Naive thymus-derived CD8-positive, alpha-beta T cell (primary cell): ENCODE data around the gene CSKMT. TPM values are rescaled to one million over a fixed set of nuclear protein-coding genes. Genes with fewer than 3 reads are reported as not detected.
"Not testable (repeated sequence)": the region's sequence is repeated elsewhere in the genome, so short reads cannot be mapped to it uniquely, and the experiment has no call there.

Experiments
- ATAC-seq, 2 donors: fragments of 150-1000 bp; cut with Tn5 transposase in 1 of 2; sonication (Bioruptor Pico), chemical (Tn5 transposase) in 1 of 2; 1 replicate in 1 of 2; 2 replicates in 1 of 2; pipeline ENCODE4 v1.10.0; 2021; ENCODE audit warnings: mild to moderate bottlenecking in 2 of 2, moderate library complexity in 2 of 2
- POLR2A ChIA-PET: fragments of 350-600 bp; sonication (Branson Sonifier 250); formaldehyde crosslinking; loops from one replicate; lab custom pipeline; 2021; ENCODE audit warnings: antibody characterized with exemption; lab: Charles Lee
- DNase-seq, 10 donors: peaks; one replicate each; pipeline versions ENCODE4 v3.0.0 to v3.0.0-alpha.2; 2020 to 2022
- H3K27ac Mint-ChIP-seq, 10 donors: one replicate each; pipeline ENCODE4 v1.8.0; 2020 to 2022; ENCODE audit warnings: mild to moderate bottlenecking in 10 of 10, mixed read lengths in 10 of 10, moderate library complexity in 4 of 10, inconsistent platforms in 1 of 10
- H3K27me3 Mint-ChIP-seq, 5 donors: one replicate each; pipeline ENCODE4 v1.8.0; 2021 to 2022; ENCODE audit warnings: mixed read lengths in 5 of 5
- H3K36me3 Mint-ChIP-seq, 3 donors: one replicate each; pipeline ENCODE4 v1.8.0; 2020 to 2022; ENCODE audit warnings: mixed read lengths in 3 of 3, mild to moderate bottlenecking in 2 of 3, inconsistent platforms in 1 of 3
- H3K4me1 Mint-ChIP-seq, 4 donors: one replicate each; pipeline ENCODE4 v1.8.0; 2021 to 2022; ENCODE audit warnings: mixed read lengths in 4 of 4
- H3K4me3 Mint-ChIP-seq, 10 donors: one replicate each; pipeline ENCODE4 v1.8.0; 2020 to 2022; ENCODE audit warnings: mild to moderate bottlenecking in 10 of 10, mixed read lengths in 10 of 10, moderate library complexity in 6 of 10, inconsistent platforms in 1 of 10
- H3K9me3 Mint-ChIP-seq, 9 donors: one replicate each; pipeline ENCODE4 v1.8.0; 2020 to 2022; ENCODE audit warnings: mixed read lengths in 9 of 9, mild to moderate bottlenecking in 3 of 9, inconsistent platforms in 1 of 9, moderate library complexity in 1 of 9
- polyA plus RNA-seq, 3 donors: library from polyadenylated mRNA; unstranded; fragments of 300-500 nt; fragmentation: Illumina TruSeq; gene quantifications; one replicate each; pipeline ENCODE4 v1.2.3, GENCODE V29; 2021
- total RNA-seq, 8 experiments: library from RNA in 2 of 8; stranded (reverse) in 2 of 8; gene quantifications; one replicate each; pipeline ENCODE4 v1.2.3 and lab custom pipeline; 2021 to 2026

The CSKMT gene
- total and polyA plus RNA-seq, 5 experiments from 2014 or later, result 1.8 to 45.0 (median 3.7) TPM

DNA sequence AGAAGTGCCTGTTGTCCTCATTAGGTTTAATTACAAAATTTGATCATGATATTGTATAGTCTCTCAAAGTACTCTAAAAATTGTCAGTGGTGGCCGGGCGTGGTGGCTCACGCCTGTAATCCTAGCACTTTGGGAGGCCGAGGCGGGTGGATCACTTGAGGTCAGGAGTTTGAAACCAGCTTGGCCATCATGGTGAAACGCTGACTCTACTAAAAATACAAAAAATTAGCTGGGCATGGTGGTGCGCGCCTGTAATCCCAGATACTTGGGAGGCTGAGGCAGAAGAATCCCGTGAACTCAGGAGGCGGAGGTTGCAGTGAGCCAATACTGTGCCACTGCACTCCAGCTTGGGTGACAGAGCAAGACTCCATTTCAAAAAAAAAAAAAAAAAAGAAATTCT is 10.3 kb downstream of the CSKMT start:
- H3K4me1 Mint-ChIP-seq, result peaks cover 26 to 70% (median 59%) of the 10 kb centered on the region in 4 donors
- POLR2A ChIA-PET, result interaction anchor here (0.6 to 14.7 kb wide), 4 partner anchors 9 to 175 kb away, joined by 3 to 541 read pairs (median 155); partner anchors contain the start of genes C11orf98, CSKMT, GANAB and INTS5
- H3K27me3 Mint-ChIP-seq, H3K4me3 Mint-ChIP-seq, ATAC-seq, H3K9me3 Mint-ChIP-seq, DNase-seq, H3K27ac Mint-ChIP-seq: not testable (repeated sequence)
- peaks cover 0 to 39% (median 4%) of the 10 kb centered on the region in 3 donors for H3K36me3 Mint-ChIP-seq

DNA sequence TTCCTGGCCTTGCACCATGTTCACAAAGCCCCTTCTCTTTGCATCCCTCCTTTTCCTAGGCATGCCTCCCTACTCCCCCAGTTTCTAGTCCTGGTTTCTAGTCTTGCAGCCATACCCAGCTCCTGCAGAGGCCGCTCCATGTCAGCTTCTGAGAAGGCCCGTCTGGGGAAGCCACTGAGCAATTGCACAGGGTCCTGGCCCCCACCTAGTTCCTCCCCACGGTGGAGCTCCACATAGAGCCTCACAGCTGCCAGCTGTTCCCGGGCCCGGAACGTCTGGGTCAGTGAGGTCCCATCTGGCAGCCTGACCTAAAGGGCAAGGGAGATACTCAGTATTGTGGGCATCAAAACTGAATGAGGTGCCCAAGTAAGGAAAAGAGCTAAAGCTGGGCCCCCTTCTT is 11.6 kb downstream of the CSKMT start:
- H3K27ac Mint-ChIP-seq, result peak overlapping the region in 9 of 10 donors; percentile 67 to 98 (median 88)
- no peaks in the 10 kb centered on the region for H3K9me3 Mint-ChIP-seq

DNA sequence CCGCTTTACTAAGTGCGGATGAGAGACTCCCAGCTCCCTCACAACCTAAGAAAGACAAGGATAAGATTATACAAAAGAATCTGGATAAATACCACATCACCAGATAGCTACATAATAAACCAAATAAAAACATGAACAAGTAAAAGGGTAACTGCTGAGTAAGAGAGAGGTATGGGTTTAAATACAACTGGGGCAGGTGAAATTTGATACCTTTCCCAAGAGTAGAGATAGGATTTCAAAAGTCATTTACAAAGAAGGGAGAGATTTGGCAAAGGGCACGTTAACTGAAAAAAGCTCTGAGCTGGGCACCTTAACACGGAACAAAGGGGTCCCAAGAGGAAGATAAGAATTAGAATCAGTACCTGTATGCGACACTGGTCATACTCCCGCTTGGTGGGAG is 12.0 kb downstream of the CSKMT start:
- H3K27ac Mint-ChIP-seq, result peak overlapping the region; percentile 67 to 98 (median 88)
- POLR2A ChIA-PET, result interaction anchor here (0.8 to 5.8 kb wide), 9 partner anchors 11 to 164 kb away, joined by 3 to 59 read pairs (median 4); partner anchors contain the start of genes BSCL2, C11orf98, CSKMT and GNG3
- no peaks in the 10 kb centered on the region for H3K27me3 Mint-ChIP-seq
- peak overlapping the region; percentile 23 to 94 (median 88) for H3K4me3 Mint-ChIP-seq
- DNase-seq (no peak), ATAC-seq (no peak)
- no peaks in the 10 kb centered on the region for H3K9me3 Mint-ChIP-seq
- peaks cover 0 to 39% (median 4%) of the 10 kb centered on the region in 3 donors for H3K36me3 Mint-ChIP-seq
- H3K4me1 Mint-ChIP-seq, result peaks cover 19 to 59% (median 51%) of the 10 kb centered on the region in 4 donors

More for the DNA sequence above, 11.6 kb downstream of the CSKMT start:
- Mint-ChIP-seq H3K36me3 (peaks cover 0 to 39% (median 4%) of the 10 kb centered on the region in 3 donors), H3K4me1 (peaks cover 21 to 62% (median 54%) of the 10 kb centered on the region in 4 donors), H3K4me3 (peak overlapping the region in 7 of 10 donors; percentile 60 to 94 (median 91)), H3K27me3 (no peaks in the 10 kb centered on the region)
- POLR2A ChIA-PET, result interaction anchor here (0.6 to 5.8 kb wide), 10 partner anchors 10 to 163 kb away, joined by 3 to 59 read pairs (median 4); partner anchors contain the start of genes BSCL2, C11orf98, CSKMT and GNG3
- DNase-seq, result no peak
- no peak for ATAC-seq

DNA sequence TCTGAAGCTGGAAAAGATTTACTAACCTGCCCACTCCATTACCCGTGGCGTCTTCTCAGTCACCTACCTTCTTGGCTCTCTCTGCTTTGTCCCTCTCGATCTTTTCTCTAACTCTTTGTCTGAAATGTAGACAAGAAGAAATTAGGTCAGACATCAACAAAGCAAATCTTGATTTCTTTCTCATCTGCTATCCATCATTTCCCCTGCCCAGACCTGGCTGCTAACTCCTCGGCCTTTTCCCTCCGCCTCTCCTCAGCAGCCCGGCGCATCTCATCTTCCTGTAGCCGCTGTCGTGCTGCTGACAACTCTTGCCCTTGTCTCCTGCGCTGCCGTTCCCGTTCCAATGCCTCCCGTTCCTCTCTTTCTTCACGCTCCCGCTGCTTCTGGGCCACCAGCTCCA is 12.6 kb downstream of the CSKMT start:
- POLR2A ChIA-PET, result interaction anchor here (0.8 to 5.8 kb wide), 6 partner anchors 11 to 164 kb away, joined by 3 to 59 read pairs (median 4); partner anchors contain the start of genes C11orf98, CSKMT, HNRNPUL2 and INTS5

DNA sequence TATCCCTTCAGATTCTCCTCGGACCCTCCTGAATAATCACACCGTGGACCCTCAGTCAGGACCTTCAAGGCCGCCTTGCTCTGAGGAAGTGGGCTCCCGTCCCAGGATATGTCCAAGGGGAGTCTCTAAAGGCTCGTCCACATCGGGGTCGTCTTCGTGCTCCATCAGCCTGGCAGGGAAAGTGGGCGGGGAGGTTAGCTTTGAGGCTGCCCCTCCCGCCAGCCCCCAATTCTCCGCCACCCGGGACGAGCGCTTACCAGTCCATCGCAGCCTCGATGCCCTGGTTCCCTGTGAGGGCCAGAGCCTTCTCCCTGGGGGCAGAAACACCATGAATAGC is 13.3 kb downstream of the CSKMT start:
- peaks cover 0 to 39% (median 4%) of the 10 kb centered on the region in 3 donors for H3K36me3 Mint-ChIP-seq
- H3K4me1 Mint-ChIP-seq, result peaks cover 19 to 48% (median 40%) of the 10 kb centered on the region in 4 donors
- DNase-seq (no peak), ATAC-seq (no peak)
- no peaks in the 10 kb centered on the region for H3K9me3 Mint-ChIP-seq
- no peaks in the 10 kb centered on the region for H3K27me3 Mint-ChIP-seq
- POLR2A ChIA-PET, result interaction anchor here (0.6 to 3.3 kb wide), 13 partner anchors 11 to 163 kb away, joined by 3 to 27 read pairs (median 5); partner anchors contain the start of genes C11orf98, CSKMT, GANAB and HNRNPUL2
- peak overlapping the region; percentile 86 to 94 (median 90) for H3K4me3 Mint-ChIP-seq
- H3K27ac Mint-ChIP-seq, result peak overlapping the region; percentile 94 to 98 (median 95)

More for the DNA sequence above, 12.6 kb downstream of the CSKMT start:
- ATAC-seq (no peak), DNase-seq (no peak)
- Mint-ChIP-seq H3K27me3 (no peaks in the 10 kb centered on the region), H3K4me3 (peak overlapping the region; percentile 86 to 94 (median 90)), H3K4me1 (peaks cover 19 to 54% (median 45%) of the 10 kb centered on the region in 4 donors), H3K27ac (peak overlapping the region; percentile 94 to 98 (median 95)), H3K9me3 (no peaks in the 10 kb centered on the region), H3K36me3 (peaks cover 0 to 39% (median 4%) of the 10 kb centered on the region in 3 donors)

DNA sequence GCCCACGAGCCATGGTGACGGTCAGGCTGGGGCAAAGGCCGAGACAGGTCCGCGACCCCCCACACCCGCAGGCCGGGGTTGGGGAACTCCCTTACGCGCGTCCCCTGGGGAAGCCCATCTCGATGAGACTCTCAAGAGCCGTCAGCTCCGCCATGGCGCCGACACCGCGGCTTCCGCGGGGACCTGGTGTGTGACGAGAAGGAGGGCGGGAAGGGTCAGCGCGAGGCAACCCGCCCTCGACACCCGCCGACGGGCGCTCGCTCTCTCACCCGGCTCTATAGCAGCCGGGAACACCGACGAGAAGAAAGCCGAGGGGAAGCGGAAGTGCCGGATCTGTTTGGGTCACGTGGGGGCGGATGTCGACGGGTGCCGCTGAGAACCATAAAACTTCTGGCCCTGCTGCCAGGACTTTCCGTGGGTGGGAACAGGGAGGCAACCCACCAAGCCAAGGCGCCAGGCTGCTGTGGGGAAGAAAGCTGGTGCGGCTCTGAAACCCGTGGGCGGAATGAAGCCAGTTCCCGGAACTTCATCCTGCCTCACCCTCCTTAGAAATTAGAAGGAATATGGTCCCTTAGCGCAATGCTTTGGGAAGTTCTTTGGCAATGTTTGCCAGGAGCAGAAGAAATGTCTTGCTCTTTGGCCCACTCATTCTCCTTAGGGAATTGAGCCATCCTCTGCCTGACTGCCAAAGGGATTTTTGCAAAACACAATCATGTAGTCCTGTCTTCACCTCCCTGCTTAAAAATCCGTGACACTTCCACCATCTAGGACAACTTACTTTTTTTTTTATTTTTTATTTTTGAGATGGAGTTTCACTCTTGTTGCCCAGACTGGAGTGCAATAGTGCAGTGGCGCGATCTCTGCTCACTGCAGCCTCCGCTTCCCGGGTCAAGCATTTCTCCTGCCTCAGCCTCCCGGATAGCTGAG is 13.9 kb downstream of the CSKMT start, which contains the start of gene UBXN1:
UBXN1 (minus strand) TSS at position 304 of the 927 bp plus-strand sequence; CDS start at position 154, 150 bp downstream.
- H3K36me3 Mint-ChIP-seq, result peaks cover 0 to 37% (median 4%) of the 10 kb centered on the region in 3 donors
- H3K4me1 Mint-ChIP-seq, result peaks cover 19 to 42% (median 38%) of the 10 kb centered on the region in 4 donors
- H3K27me3 Mint-ChIP-seq, result no peaks in the 10 kb centered on the region
- H3K9me3 Mint-ChIP-seq, result no peaks in the 10 kb centered on the region
- peak; percentile 84 to 87 for ATAC-seq
- POLR2A ChIA-PET, result interaction anchor here (0.6 to 3.3 kb wide), 24 partner anchors 8 to 162 kb away, joined by 3 to 28 read pairs (median 6); partner anchors contain the start of genes B3GAT3, C11orf98, CSKMT and EEF1G
- peak; percentile 68 to 89 (median 78) for DNase-seq
- peak within 1 kb of the TSS; percentile 86 to 94 (median 90) for H3K4me3 Mint-ChIP-seq
- H3K27ac Mint-ChIP-seq, result peak within 1 kb of the TSS; percentile 94 to 98 (median 95)

DNA sequence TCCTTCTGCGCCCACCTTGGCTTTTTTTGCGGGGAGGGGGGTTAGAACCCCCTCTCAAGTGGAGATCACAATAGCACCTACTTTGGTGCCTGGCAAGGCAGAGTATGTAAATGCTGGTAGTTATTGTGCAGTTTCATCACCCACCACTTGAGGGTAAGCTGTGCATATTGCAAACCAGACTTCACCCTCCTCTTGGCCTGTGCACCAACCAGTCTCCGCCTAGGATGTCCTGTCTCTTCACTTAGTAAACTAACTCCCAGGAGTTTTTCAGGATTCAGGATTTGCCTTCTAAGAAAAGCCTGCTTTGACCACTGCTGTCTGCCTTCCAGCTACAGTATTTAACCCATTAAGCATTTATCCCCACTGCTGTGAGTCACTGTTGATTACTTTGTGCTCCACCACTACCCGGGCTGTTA is 15.7 kb downstream of the CSKMT start:
- POLR2A ChIA-PET, result interaction anchor here (0.5 to 3.6 kb wide), 20 partner anchors 10 to 200 kb away, joined by 3 to 45 read pairs (median 5); partner anchors contain the start of genes B3GAT3, C11orf98, CSKMT and HNRNPUL2
- Mint-ChIP-seq H3K4me3 (peak overlapping the region; percentile 36 to 80 (median 63)), H3K9me3 (no peaks in the 10 kb centered on the region), H3K36me3 (peaks cover 0 to 27% (median 4%) of the 10 kb centered on the region in 3 donors), H3K27ac (peak overlapping the region; percentile 68 to 95 (median 84)), H3K27me3 (no peaks in the 10 kb centered on the region), H3K4me1 (peaks cover 17 to 37% (median 34%) of the 10 kb centered on the region in 4 donors)
- ATAC-seq, result peak; percentile 70 to 77
- peak in 8 of 10 donors; percentile 13 to 62 (median 34) for DNase-seq

DNA sequence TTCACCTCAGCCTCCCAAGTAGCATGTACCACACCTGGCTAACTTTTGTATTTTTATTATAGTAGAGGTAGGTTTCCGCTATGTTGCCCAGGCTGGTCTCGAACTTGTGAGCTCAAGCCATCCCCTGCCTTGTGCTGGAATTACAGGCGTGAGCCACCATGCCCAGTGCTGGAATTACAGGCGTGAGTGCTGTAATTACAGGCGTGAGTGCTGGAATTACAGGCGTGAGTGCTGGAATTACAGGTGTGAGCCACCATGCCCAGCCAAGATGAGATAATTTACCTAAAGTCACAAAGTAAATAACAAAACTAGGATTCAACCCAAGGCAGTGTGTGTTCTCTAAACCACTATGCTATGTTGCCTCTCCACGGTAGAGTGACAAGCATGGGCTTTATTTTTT is 17.4 kb downstream of the CSKMT start:
- Mint-ChIP-seq H3K36me3 (peaks cover 0 to 11% (median 0%) of the 10 kb centered on the region in 3 donors), H3K4me1 (peaks cover 10 to 24% (median 22%) of the 10 kb centered on the region in 4 donors), H3K27me3 (peaks cover 0 to 8% (median 2%) of the 10 kb centered on the region in 5 donors), H3K27ac (no peak overlapping the region), H3K9me3 (no peaks in the 10 kb centered on the region), H3K4me3 (no peak overlapping the region)
- POLR2A ChIA-PET, result interaction anchor here (3.6 kb wide), 1 partner anchor 16 kb away, joined by 45 read pairs; the partner anchor contains the start of genes C11orf98 and CSKMT
- DNase-seq (no peak), ATAC-seq (no peak)

DNA sequence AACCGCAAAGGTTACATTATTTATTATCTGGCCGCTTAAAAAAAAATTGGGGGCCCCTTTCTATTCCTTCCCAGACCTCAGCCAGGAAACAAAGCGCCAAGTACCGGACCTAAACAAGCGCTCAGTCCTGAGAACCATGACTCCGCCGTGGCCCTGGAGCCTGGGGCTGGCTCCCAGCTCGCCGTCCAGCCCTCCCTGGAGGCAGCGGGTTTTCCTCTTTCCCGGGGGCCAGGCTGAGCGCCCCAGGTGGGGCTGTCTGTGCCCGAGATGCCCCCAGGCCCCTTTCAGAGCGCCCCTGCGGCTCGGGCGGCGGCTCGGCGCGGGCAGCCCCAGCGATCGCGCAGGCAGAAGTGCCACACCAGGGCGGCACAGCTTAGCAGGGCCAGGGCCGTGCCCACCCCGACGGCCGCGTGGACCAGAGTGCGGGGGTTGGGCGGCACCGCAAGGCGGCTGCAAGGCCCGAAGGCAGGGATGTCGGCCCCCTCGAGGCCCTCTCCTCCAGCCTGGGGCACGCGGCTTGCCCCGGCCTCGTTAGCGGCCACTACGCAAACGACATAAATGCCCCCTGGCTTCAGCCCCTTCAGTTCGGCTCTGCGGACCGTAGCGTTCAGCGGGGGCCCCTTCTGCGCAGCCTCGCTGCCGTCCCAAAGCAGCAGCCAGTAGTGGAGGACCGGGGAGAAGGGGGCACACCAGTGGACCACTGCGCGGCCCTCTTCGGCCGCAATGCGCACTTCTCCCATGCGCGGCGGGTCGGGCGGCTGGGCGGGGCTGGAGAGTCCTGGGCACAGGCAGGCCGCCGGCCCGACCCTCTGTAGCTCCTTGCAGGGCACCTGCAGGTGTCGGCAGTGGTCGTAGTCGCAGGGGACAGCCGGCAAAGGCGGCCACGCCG is 22.6 kb downstream of the CSKMT start:
- Mint-ChIP-seq H3K27me3 (peaks cover 0 to 18% (median 4%) of the 10 kb centered on the region in 5 donors), H3K4me3 (no peak overlapping the region), H3K4me1 (no peaks in the 10 kb centered on the region), H3K9me3 (no peaks in the 10 kb centered on the region), H3K27ac (no peak overlapping the region), H3K36me3 (peaks cover 0 to 26% (median under 1%) of the 10 kb centered on the region in 3 donors)
- no peak for DNase-seq
- POLR2A ChIA-PET, result interaction anchor here (0.5 to 1.3 kb wide), 5 partner anchors 10 to 167 kb away, joined by 3 to 5 read pairs (median 3); partner anchors contain the start of genes LBHD1 and UQCC3
- peak in 1 of 2 donors; percentile 44 for ATAC-seq

DNA sequence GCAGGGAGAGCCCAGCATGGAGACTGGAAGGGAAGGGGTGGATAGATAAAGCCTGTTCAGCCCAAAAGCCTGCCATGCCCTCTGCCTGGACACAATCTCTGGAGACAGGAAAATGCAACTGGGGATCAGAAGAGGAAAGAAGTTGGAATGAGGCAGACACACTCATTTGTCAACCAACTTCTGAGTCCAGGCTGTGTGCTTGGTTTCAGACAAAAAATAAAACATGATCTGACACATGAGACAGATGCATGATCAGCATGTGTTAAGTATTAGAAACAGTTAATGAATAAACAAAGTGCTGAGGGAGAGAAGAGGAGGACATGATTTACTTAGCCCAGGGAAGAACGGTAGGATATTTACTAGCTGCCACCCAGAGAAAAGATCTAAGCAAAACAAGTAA is 23.4 kb downstream of the CSKMT start:
- H3K9me3 Mint-ChIP-seq, result no peaks in the 10 kb centered on the region

More for the DNA sequence above, 23.4 kb downstream of the CSKMT start:
- no peak for DNase-seq
- POLR2A ChIA-PET, result interaction anchor here (0.5 to 1.4 kb wide), 8 partner anchors 9 to 305 kb away, joined by 3 to 5 read pairs (median 3); partner anchors contain the start of genes EEF1G, INTS5, LBHD1 and UQCC3
- peaks cover 0 to 18% (median 4%) of the 10 kb centered on the region in 5 donors for H3K27me3 Mint-ChIP-seq
- H3K36me3 Mint-ChIP-seq, result peaks cover 0 to 29% (median 3%) of the 10 kb centered on the region in 3 donors
- H3K4me3 Mint-ChIP-seq, result no peak overlapping the region
- no peak for ATAC-seq
- H3K27ac Mint-ChIP-seq, result peak overlapping the region in 2 of 10 donors; percentile 12 to 24
- H3K4me1 Mint-ChIP-seq, result no peaks in the 10 kb centered on the region
